RWPE2 (cell line): Measurements from ENCODE around the gene SLC8A1.

ENCODE experiments used
- ATAC-seq: fragments of 200-7000 bp; cut with Tn5 transposase; 3 replicates; pipeline ENCODE4 v1.9.1; 2021; ENCODE audit warnings: low read depth
- DNase-seq: peaks from one replicate; pipeline ENCODE4 v3.0.0-alpha.2; 2020; ENCODE audit warnings: low spot score
- H3K27ac ChIP-seq: fragments of 450-650 bp; 2 replicates; pipeline ENCODE4 v1.5.1; 2017; ENCODE audit warnings: mild to moderate bottlenecking; ENCODE audit not compliant: poor library complexity, severe bottlenecking
- H3K27me3 ChIP-seq: fragments of 250-450 bp; sonication (Bioruptor Pico); 2 replicates; pipeline ENCODE4 v1.5.1; 2021; ENCODE audit warnings: mild to moderate bottlenecking, moderate library complexity; ENCODE audit not compliant: insufficient read depth, poor library complexity, severe bottlenecking
- H3K36me3 ChIP-seq: fragments of 250-450 bp; sonication (Bioruptor Pico); 2 replicates; pipeline ENCODE4 v1.5.1; 2020; ENCODE audit warnings: low read depth, mild to moderate bottlenecking, moderate library complexity
- H3K4me1 ChIP-seq: fragments of 250-450 bp; sonication (Bioruptor Pico); 2 replicates; pipeline ENCODE4 v1.5.1; 2021; ENCODE audit warnings: mild to moderate bottlenecking, moderate library complexity; ENCODE audit not compliant: insufficient read depth, poor library complexity, severe bottlenecking
- H3K4me3 ChIP-seq: fragments of 250-450 bp; sonication (Bioruptor Pico); 2 replicates; pipeline ENCODE4 v1.5.1; 2021; ENCODE audit warnings: mild to moderate bottlenecking, moderate library complexity; ENCODE audit not compliant: severe bottlenecking
- H3K9me3 ChIP-seq: fragments of 250-450 bp; sonication (Bioruptor Pico); 2 replicates; pipeline ENCODE4 v1.5.1; 2021; ENCODE audit warnings: mild to moderate bottlenecking, moderate library complexity; ENCODE audit not compliant: severe bottlenecking
- TF ChIP-seq, protein P1 (sequence below): fragments of 450-650 bp; IDR thresholded peaks from one replicate; pipeline ENCODE4 v1.5.1; 2017; ENCODE audit warnings: mild to moderate bottlenecking, moderate library complexity; ENCODE audit not compliant: poor library complexity, severe bottlenecking

SLC8A1 gene

GRCh38 chr2:40311026-40311425 is 140.9 kb downstream of the SLC8A1 start:
- Histone ChIP-seq H3K9me3 (peaks cover 7% of the 10 kb centered on the region), H3K27me3 (no peaks in the 10 kb centered on the region), H3K27ac (no peak overlapping the region), H3K36me3 (no peaks in the 10 kb centered on the region), H3K4me3 (no peak overlapping the region), H3K4me1 (peaks cover 6% of the 10 kb centered on the region)
- DNase-seq, result no peak
- TF ChIP-seq, protein P1, sequence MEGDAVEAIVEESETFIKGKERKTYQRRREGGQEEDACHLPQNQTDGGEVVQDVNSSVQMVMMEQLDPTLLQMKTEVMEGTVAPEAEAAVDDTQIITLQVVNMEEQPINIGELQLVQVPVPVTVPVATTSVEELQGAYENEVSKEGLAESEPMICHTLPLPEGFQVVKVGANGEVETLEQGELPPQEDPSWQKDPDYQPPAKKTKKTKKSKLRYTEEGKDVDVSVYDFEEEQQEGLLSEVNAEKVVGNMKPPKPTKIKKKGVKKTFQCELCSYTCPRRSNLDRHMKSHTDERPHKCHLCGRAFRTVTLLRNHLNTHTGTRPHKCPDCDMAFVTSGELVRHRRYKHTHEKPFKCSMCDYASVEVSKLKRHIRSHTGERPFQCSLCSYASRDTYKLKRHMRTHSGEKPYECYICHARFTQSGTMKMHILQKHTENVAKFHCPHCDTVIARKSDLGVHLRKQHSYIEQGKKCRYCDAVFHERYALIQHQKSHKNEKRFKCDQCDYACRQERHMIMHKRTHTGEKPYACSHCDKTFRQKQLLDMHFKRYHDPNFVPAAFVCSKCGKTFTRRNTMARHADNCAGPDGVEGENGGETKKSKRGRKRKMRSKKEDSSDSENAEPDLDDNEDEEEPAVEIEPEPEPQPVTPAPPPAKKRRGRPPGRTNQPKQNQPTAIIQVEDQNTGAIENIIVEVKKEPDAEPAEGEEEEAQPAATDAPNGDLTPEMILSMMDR, result no peak
- ATAC-seq, result no peak

DNA sequence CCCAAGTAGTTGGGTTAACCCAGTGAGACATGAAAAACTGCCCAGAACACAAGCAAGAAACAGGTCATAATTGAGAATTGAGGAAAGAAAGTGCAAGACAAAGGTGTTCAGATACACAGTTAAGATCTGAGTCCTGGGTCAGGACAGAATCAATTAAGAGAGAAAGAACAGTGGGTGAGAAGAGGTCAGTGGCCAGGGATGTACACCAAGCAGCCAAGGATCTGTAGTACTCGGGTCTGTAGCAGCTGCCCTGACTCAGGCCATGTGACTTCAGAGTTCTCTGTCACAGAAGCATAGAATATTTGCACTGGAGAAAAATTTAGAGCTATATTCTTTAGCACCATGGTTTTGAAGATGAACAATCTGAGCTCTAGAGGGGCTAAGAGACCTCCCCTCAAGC is 141.6 kb downstream of the SLC8A1 start:
- Histone ChIP-seq H3K27me3 (no peaks in the 10 kb centered on the region), H3K36me3 (no peaks in the 10 kb centered on the region), H3K9me3 (peaks cover 7% of the 10 kb centered on the region), H3K27ac (no peak overlapping the region), H3K4me1 (no peaks in the 10 kb centered on the region), H3K4me3 (no peak overlapping the region)
- no peak for ATAC-seq
- TF ChIP-seq, protein P1, result no peak
- no peak for DNase-seq

GRCh38 chr2:40304340-40304739 is 147.6 kb downstream of the SLC8A1 start:
- H3K4me3 ChIP-seq, result no peak overlapping the region
- TF ChIP-seq, protein P1, result no peak
- DNase-seq, result no peak
- no peak overlapping the region for H3K27ac ChIP-seq
- no peaks in the 10 kb centered on the region for H3K4me1 ChIP-seq
- H3K9me3 ChIP-seq, result no peaks in the 10 kb centered on the region
- no peaks in the 10 kb centered on the region for H3K27me3 ChIP-seq
- no peak for ATAC-seq
- H3K36me3 ChIP-seq, result no peaks in the 10 kb centered on the region

DNA sequence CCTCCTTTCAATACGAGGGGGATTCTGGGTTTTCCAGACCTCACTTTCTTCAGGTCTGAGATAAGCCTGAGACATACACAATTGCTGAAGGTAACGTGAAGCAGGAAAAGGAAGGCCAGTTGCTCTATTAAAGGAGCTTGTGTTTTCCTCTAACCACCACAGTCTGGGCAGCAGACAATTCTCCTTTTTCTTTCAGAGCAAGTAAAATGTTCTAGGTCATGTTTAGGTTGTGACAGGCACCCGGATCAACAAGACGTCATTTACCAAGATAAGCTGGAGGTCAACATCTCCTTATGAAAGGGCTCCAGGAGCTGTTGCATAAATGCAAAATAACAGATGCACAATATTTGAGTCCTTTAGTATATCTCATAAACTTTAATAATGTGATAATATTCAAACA is 148.1 kb downstream of the SLC8A1 start:
- no peaks in the 10 kb centered on the region for H3K4me1 ChIP-seq
- H3K4me3 ChIP-seq, result no peak overlapping the region
- no peak overlapping the region for H3K27ac ChIP-seq
- H3K36me3 ChIP-seq, result no peaks in the 10 kb centered on the region
- H3K27me3 ChIP-seq, result no peaks in the 10 kb centered on the region
- TF ChIP-seq, protein P1, result no peak
- H3K9me3 ChIP-seq, result no peaks in the 10 kb centered on the region
- ATAC-seq, result no peak
- DNase-seq, result no peak

- Histone ChIP-seq H3K27ac (no peak overlapping the region), H3K27me3 (no peaks in the 10 kb centered on the region), H3K4me3 (no peak overlapping the region), H3K9me3 (no peaks in the 10 kb centered on the region), H3K36me3 (no peaks in the 10 kb centered on the region), H3K4me1 (no peaks in the 10 kb centered on the region)
- ATAC-seq (no peak), DNase-seq (no peak)
- TF ChIP-seq, protein P1, result no peak
Observed at GRCh38 chr2:40302751-40303325, 149.1 kb downstream of the SLC8A1 start.
